Thyroid gland (tissue), 4 donors: ENCODE measurements around the gene TTC9.

Experiments used
- CTCF ChIP-seq, 6 experiments: fragments of 200-600 bp in 3 of 6; fragments of 450-650 bp in 3 of 6; sonication (generic) in 3 of 6; IDR thresholded peaks; one replicate each; pipeline ENCODE4 v1.5.1; 2016 to 2019; ENCODE audit warnings: antibody characterized with exemption in 6 of 6, mild to moderate bottlenecking in 2 of 6, inconsistent platforms in 1 of 6, moderate library complexity in 1 of 6
- POLR2A ChIP-seq, 2 donors: fragments of 450-650 bp; IDR thresholded peaks; one replicate each; pipeline ENCODE4 v1.6.1; 2017; ENCODE audit warnings: antibody characterized with exemption in 2 of 2, mild to moderate bottlenecking in 2 of 2, moderate library complexity in 1 of 2

- TF ChIP-seq CTCF (IDR thresholded peaks at IDR 0.05): no peak
- no peak for TF ChIP-seq POLR2A (IDR thresholded peaks at IDR 0.05)
These were observed 29.4 kb downstream of the TTC9 start for GRCh38 chr14:70670992-70671651.
